NCI-H526 treated with DMSO at 0.1 percent for 48 hours (cell line): Measurements from ENCODE around the gene NPHP1.
"Not testable (repeated sequence)": the region's sequence is repeated elsewhere in the genome, so short reads cannot be mapped to it uniquely, and the experiment has no call there.

Experiments used
- DNase-seq: peaks from one replicate; lab custom pipeline; 2025; lab: John Stamatoyannopoulos, UW

NPHP1 gene

GRCh38 chr2:110197452-110197851, 7.4 kb downstream of the NPHP1 start:
- DNase-seq = no peak

GRCh38 chr2:110190169-110190568, 14.6 kb downstream of the NPHP1 start:
- DNase-seq = not testable (repeated sequence)

GRCh38 chr2:110182449-110182848, 22.4 kb downstream of the NPHP1 start:
- no peak for DNase-seq

GRCh38 chr2:110180036-110180435, 24.8 kb downstream of the NPHP1 start:
- no peak for DNase-seq

GRCh38 chr2:110173523-110173922, 31.3 kb downstream of the NPHP1 start:
- no peak for DNase-seq

- no peak for DNase-seq
Observed at GRCh38 chr2:110172506-110172905, 32.3 kb downstream of the NPHP1 start.

- DNase-seq = no peak
Observed at GRCh38 chr2:110170102-110170501, 34.7 kb downstream of the NPHP1 start.

GRCh38 chr2:110167326-110168000, 37.4 kb downstream of the NPHP1 start:
- DNase-seq = no peak

- no peak for DNase-seq
Observed at GRCh38 chr2:110166266-110166665, 38.5 kb downstream of the NPHP1 start.

- peak; percentile 34 for DNase-seq
Observed at GRCh38 chr2:110157153-110157793, 47.5 kb downstream of the NPHP1 start.

GRCh38 chr2:110154828-110155227, 50.0 kb downstream of the NPHP1 start:
- DNase-seq = not testable (repeated sequence)

- not testable (repeated sequence) for DNase-seq
Observed at GRCh38 chr2:110154188-110154587, 50.6 kb downstream of the NPHP1 start.

GRCh38 chr2:110153416-110153815, 51.4 kb downstream of the NPHP1 start:
- no peak for DNase-seq

GRCh38 chr2:110152943-110153342, 51.9 kb downstream of the NPHP1 start:
- no peak for DNase-seq

- no peak for DNase-seq
Observed at GRCh38 chr2:110149330-110150220, 55.2 kb downstream of the NPHP1 start.

GRCh38 chr2:110146945-110147332, 57.9 kb downstream of the NPHP1 start:
- no peak for DNase-seq

- no peak for DNase-seq
Observed at GRCh38 chr2:110146183-110146944, 58.4 kb downstream of the NPHP1 start.

- no peak for DNase-seq
Observed at GRCh38 chr2:110143982-110144381, 60.8 kb downstream of the NPHP1 start.

- DNase-seq = no peak
Observed at GRCh38 chr2:110140401-110140800, 64.4 kb downstream of the NPHP1 start.

GRCh38 chr2:110134025-110134424, 70.8 kb downstream of the NPHP1 start:
- DNase-seq = no peak

GRCh38 chr2:110131166-110131565, 73.6 kb downstream of the NPHP1 start:
- DNase-seq = no peak

GRCh38 chr2:110130757-110131156, 74.1 kb downstream of the NPHP1 start:
- DNase-seq = no peak
